ENCODE results near the gene GPX4.

GPX4 gene

DNA sequence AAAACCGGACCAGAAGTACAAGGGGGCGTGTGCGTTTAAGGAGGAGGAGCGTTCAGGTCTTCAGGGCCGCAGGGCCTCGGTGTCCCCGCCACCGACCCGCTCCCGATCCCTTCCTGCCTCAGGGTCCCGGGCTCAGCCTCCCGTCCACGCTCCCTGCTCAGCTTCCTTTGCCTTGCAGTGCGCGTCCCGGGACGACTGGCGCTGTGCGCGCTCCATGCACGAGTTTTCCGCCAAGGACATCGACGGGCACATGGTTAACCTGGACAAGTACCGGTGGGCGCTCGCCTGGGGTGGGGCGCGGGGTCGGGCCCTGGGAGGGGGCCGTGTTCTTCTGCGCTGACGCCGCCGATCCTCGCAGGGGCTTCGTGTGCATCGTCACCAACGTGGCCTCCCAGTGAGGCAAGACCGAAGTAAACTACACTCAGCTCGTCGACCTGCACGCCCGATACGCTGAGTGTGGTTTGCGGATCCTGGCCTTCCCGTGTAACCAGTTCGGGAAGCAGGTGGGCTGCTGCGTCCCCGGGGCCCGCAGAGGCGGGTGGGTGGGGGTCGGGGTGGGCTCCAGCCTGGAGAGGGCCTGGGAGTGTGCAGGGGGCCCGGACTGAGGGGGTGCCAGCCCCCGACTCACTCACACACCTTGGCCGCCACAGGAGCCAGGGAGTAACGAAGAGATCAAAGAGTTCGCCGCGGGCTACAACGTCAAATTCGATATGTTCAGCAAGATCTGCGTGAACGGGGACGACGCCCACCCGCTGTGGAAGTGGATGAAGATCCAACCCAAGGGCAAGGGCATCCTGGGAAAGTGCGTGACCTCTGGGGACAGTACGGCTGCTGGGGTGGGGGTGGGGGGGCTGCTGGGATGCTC, 1.4 kb downstream of the GPX4 start:
- Histone ChIP-seq H3K4me1 (ENCODE audit: low read depth, poor library complexity, severe bottlenecking) (peaks cover 25% of the 10 kb centered on the region), H3K4me2 (peak overlapping the region; percentile 60), H3K27ac (no peak overlapping the region), H3K9ac (no peak overlapping the region), H3K79me2 (ENCODE audit: insufficient read depth, low read depth) (no peaks in the 10 kb centered on the region), H3K27me3 (ENCODE audit: insufficient read depth, low read depth) (no peaks in the 10 kb centered on the region), H3K4me3 (IDR thresholded peaks at IDR 0.05; ENCODE audit: insufficient read depth, low read depth, low read length) (no peak overlapping the region), H3K36me3 (ENCODE audit: insufficient read depth) (no peaks in the 10 kb centered on the region), H4K20me1 (ENCODE audit: insufficient read depth) (no peaks in the 10 kb centered on the region), H2AFZ (ENCODE audit: low read depth) (no peak overlapping the region)
- no peak for TF ChIP-seq CTCF (conservative IDR thresholded peaks at IDR 0.05; ENCODE audit: low read depth, low read length)

DNA sequence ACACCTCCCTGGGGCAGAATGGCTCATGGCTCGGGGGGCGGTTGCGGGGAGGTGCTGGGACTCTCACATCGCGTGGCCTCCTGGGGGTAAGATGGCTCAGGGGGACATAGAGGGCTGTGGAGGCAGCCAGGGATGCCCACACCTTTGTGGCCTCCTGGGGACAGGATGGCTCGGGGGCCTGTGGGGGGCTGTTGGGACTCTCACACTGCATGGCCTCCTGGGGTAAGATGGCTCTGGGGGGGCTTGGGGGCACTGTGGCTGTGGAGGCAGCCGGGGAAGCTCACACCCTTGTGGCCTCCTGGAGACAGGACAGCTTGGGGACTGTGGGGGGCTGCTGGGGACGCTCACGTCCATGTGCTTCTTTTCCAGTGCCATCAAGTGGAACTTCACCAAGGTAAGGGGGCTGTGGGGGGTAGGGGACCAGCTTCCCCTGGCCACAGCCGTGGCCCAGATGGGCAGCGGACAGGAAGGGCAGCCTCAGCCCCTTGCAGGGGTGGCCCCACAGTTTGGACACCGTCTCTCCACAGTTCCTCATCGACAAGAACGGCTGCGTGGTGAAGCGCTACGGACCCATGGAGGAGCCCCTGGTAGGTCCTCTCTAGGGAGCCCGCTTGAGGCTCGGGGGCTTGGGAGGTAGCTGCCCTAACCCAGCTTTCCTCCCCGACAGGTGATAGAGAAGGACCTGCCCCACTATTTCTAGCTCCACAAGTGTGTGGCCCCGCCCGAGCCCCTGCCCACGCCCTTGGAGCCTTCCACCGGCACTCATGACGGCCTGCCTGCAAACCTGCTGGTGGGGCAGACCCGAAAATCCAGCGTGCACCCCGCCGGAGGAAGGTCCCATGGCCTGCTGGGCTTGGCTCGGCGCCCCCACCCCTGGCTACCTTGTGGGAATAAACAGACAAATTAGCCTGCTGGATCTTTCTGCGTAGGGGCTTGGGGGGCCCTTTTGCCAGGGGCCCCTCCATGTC, 2.4 kb downstream of the GPX4 start:
- H3K4me2 ChIP-seq: no peak overlapping the region
- no peaks in the 10 kb centered on the region for H3K27me3 ChIP-seq (ENCODE audit: insufficient read depth, low read depth)
- no peaks in the 10 kb centered on the region for H3K79me2 ChIP-seq (ENCODE audit: insufficient read depth, low read depth)
- H3K4me1 ChIP-seq (ENCODE audit: low read depth, poor library complexity, severe bottlenecking): peaks cover 23% of the 10 kb centered on the region
- no peak overlapping the region for H3K4me3 ChIP-seq (IDR thresholded peaks at IDR 0.05; ENCODE audit: insufficient read depth, low read depth, low read length)
- no peak for TF ChIP-seq CTCF (conservative IDR thresholded peaks at IDR 0.05; ENCODE audit: low read depth, low read length)
- no peak overlapping the region for H3K27ac ChIP-seq
- H2AFZ ChIP-seq (ENCODE audit: low read depth): no peak overlapping the region
- no peaks in the 10 kb centered on the region for H3K36me3 ChIP-seq (ENCODE audit: insufficient read depth)
- no peaks in the 10 kb centered on the region for H4K20me1 ChIP-seq (ENCODE audit: insufficient read depth)
- no peak overlapping the region for H3K9ac ChIP-seq

- H4K20me1 ChIP-seq (ENCODE audit: insufficient read depth): no peaks in the 10 kb centered on the region
- no peak overlapping the region for H3K27ac ChIP-seq
- no peak for TF ChIP-seq CTCF (conservative IDR thresholded peaks at IDR 0.05; ENCODE audit: low read depth, low read length)
- H2AFZ ChIP-seq (ENCODE audit: low read depth): no peak overlapping the region
- H3K36me3 ChIP-seq (ENCODE audit: insufficient read depth): no peaks in the 10 kb centered on the region
- no peaks in the 10 kb centered on the region for H3K79me2 ChIP-seq (ENCODE audit: insufficient read depth, low read depth)
- H3K4me1 ChIP-seq (ENCODE audit: low read depth, poor library complexity, severe bottlenecking): peaks cover 15% of the 10 kb centered on the region
- H3K4me2 ChIP-seq: no peak overlapping the region
- no peak overlapping the region for H3K4me3 ChIP-seq (IDR thresholded peaks at IDR 0.05; ENCODE audit: insufficient read depth, low read depth, low read length)
- no peak overlapping the region for H3K9ac ChIP-seq
- no peaks in the 10 kb centered on the region for H3K27me3 ChIP-seq (ENCODE audit: insufficient read depth, low read depth)
Measured at GRCh38 chr19:1106841-1107660, 3.3 kb downstream of the GPX4 start.

DNA sequence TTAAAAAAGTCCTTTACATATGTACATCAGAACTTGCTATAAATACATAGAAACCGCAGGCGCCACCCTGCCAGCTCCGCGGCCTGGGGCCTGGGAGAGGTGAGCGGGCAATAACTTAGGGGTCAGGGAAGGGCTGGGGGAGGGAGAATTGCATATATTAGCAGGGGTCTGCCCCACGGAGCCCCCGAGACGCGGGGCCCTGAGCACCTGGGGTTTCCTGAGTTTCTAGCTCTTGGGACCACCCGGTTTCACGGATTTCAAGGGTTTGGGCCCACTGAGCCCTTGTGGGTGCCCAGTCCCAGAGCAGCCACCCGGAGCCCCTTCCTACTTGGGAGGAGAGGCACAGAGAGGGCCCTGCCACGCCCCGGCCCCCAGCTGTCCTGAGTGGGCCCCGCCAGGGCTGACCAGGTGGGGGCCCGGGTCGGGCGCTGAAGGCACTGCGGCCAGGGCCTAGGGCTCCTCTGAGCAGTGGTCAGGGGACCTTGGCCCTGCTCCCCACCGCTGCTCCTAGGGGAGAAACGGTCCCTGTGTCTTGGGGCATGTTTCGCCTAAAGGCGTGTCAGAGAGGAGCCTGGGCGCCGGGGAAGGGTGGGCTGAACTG, 4.0 kb downstream of the GPX4 start:
- no peaks in the 10 kb centered on the region for H3K27me3 ChIP-seq (ENCODE audit: insufficient read depth, low read depth)
- no peak overlapping the region for H3K9ac ChIP-seq
- no peak for TF ChIP-seq CTCF (conservative IDR thresholded peaks at IDR 0.05; ENCODE audit: low read depth, low read length)
- H3K36me3 ChIP-seq (ENCODE audit: insufficient read depth): no peaks in the 10 kb centered on the region
- H3K4me2 ChIP-seq: no peak overlapping the region
- H2AFZ ChIP-seq (ENCODE audit: low read depth): no peak overlapping the region
- peaks cover 7% of the 10 kb centered on the region for H3K4me1 ChIP-seq (ENCODE audit: low read depth, poor library complexity, severe bottlenecking)
- H3K79me2 ChIP-seq (ENCODE audit: insufficient read depth, low read depth): no peaks in the 10 kb centered on the region
- H3K4me3 ChIP-seq (IDR thresholded peaks at IDR 0.05; ENCODE audit: insufficient read depth, low read depth, low read length): no peak overlapping the region
- H4K20me1 ChIP-seq (ENCODE audit: insufficient read depth): no peaks in the 10 kb centered on the region
- no peak overlapping the region for H3K27ac ChIP-seq

Measured in KMS-11 (cell line).